Thoracic aorta (tissue), 2 donors: ENCODE results near the gene THAP7. TPM values are rescaled to one million over a fixed set of nuclear protein-coding genes. Genes with fewer than 3 reads are reported as not detected.

ENCODE experiments used
- ATAC-seq: fragments of 150-250 bp; one replicate; pipeline ENCODE4 v1.8.0; 2017; ENCODE audit warnings: low read depth; ENCODE audit not compliant: insufficient number of reproducible peaks, low FRiP score
- DNase-seq: peaks from one replicate; pipeline ENCODE4 v3.0.0-alpha.2; 2020; ENCODE audit warnings: low spot score
- H3K27ac ChIP-seq, 2 donors: fragments of 200-600 bp; sonication (generic); 1 replicate in 1 of 2; 2 replicates in 1 of 2; pipeline ENCODE4 v1.5.1; 2016; ENCODE audit warnings: mild to moderate bottlenecking in 2 of 2, moderate library complexity in 2 of 2
- H3K27me3 ChIP-seq: fragments of 200-600 bp; sonication (generic); replicated peaks from 2 replicates; pipeline ENCODE4 v1.6.0; 2016; ENCODE audit warnings: mild to moderate bottlenecking; ENCODE audit not compliant: insufficient read depth
- H3K36me3 ChIP-seq: fragments of 200-600 bp; sonication (generic); one replicate; pipeline ENCODE4 v1.5.1; 2016
- H3K4me1 ChIP-seq, 2 donors: fragments of 200-600 bp; sonication (generic); 1 replicate in 1 of 2; 2 replicates in 1 of 2; pipeline versions ENCODE4 v1.5.1 to v1.6.0; 2016; ENCODE audit warnings: low read depth in 2 of 2, mild to moderate bottlenecking in 1 of 2; ENCODE audit not compliant: control insufficient read depth in 1 of 2
- H3K4me3 ChIP-seq: fragments of 200-600 bp; sonication (generic); 2 replicates; pipeline ENCODE4 v1.5.1; 2016; ENCODE audit warnings: mild to moderate bottlenecking
- H3K9me3 ChIP-seq: fragments of 200-600 bp; sonication (generic); 2 replicates; pipeline ENCODE4 v1.5.1; 2016
- CTCF ChIP-seq: fragments of 200-600 bp; sonication (generic); IDR thresholded peaks from one replicate; pipeline ENCODE4 v1.5.1; 2019; ENCODE audit warnings: antibody characterized with exemption
- total RNA-seq, 2 donors: library from RNA; depleted of rRNA; stranded (reverse); fragments of >200 nt; gene quantifications; one replicate each; pipeline versions ENCODE4 v1.1.0 to v1.2.3, GENCODE V29; 2016

The THAP7 gene
- total RNA-seq, 2 donors from 2014 or later, result 38.3 to 60.0 TPM

- Histone ChIP-seq H3K36me3 (no peaks in the 10 kb centered on the region), H3K4me1 (peaks cover 12 to 33% of the 10 kb centered on the region in 2 donors), H3K4me3 (peak overlapping the region; percentile 57), H3K27me3 (no peaks in the 10 kb centered on the region), H3K9me3 (peaks cover 7% of the 10 kb centered on the region), H3K27ac (no peak overlapping the region)
- no peak for TF ChIP-seq CTCF
- ATAC-seq, result no peak
- DNase-seq, result no peak
These were observed 21.9 kb downstream of the THAP7 start for GRCh38 chr22:20979940-20980453.

- TF ChIP-seq CTCF, result no peak
- peak overlapping the region; percentile 57 for H3K4me3 ChIP-seq
- ATAC-seq, result no peak
- H3K4me1 ChIP-seq, result peaks cover 12 to 33% of the 10 kb centered on the region in 2 donors
- H3K36me3 ChIP-seq, result no peaks in the 10 kb centered on the region
- H3K27ac ChIP-seq, result no peak overlapping the region
- H3K27me3 ChIP-seq, result no peaks in the 10 kb centered on the region
- DNase-seq, result no peak
- H3K9me3 ChIP-seq, result peaks cover 7% of the 10 kb centered on the region
These were observed 22.6 kb downstream of the THAP7 start for GRCh38 chr22:20979243-20979809.

GRCh38 chr22:20978419-20978818, 23.5 kb downstream of the THAP7 start:
- ATAC-seq (no peak), DNase-seq (no peak)
- H3K4me3 ChIP-seq, result no peak overlapping the region
- no peaks in the 10 kb centered on the region for H3K27me3 ChIP-seq
- TF ChIP-seq CTCF, result no peak
- peaks cover 12 to 29% of the 10 kb centered on the region in 2 donors for H3K4me1 ChIP-seq
- peaks cover 7% of the 10 kb centered on the region for H3K9me3 ChIP-seq
- no peaks in the 10 kb centered on the region for H3K36me3 ChIP-seq
- no peak overlapping the region for H3K27ac ChIP-seq

- Histone ChIP-seq H3K36me3 (no peaks in the 10 kb centered on the region), H3K4me1 (peaks cover 7 to 21% of the 10 kb centered on the region in 2 donors), H3K4me3 (no peak overlapping the region), H3K9me3 (peaks cover 7% of the 10 kb centered on the region), H3K27me3 (no peaks in the 10 kb centered on the region), H3K27ac (no peak overlapping the region)
- DNase-seq (no peak), ATAC-seq (no peak)
- TF ChIP-seq CTCF, result no peak
These were observed 24.3 kb downstream of the THAP7 start for GRCh38 chr22:20977516-20978170.

- DNase-seq, result no peak
These were observed 24.9 kb downstream of the THAP7 start for GRCh38 chr22:20977019-20977418.

More at GRCh38 chr22:20977019-20977418, 24.9 kb downstream of the THAP7 start:
- Histone ChIP-seq H3K27ac (no peak overlapping the region), H3K36me3 (no peaks in the 10 kb centered on the region), H3K4me1 (peaks cover 7 to 21% of the 10 kb centered on the region in 2 donors), H3K9me3 (peaks cover 7% of the 10 kb centered on the region), H3K27me3 (no peaks in the 10 kb centered on the region), H3K4me3 (no peak overlapping the region)
- no peak for ATAC-seq
- TF ChIP-seq CTCF, result no peak
